Heart right ventricle (tissue), 16 donors: ENCODE data around the gene STK35. TPM values are rescaled to one million over a fixed set of nuclear protein-coding genes. Genes with fewer than 3 reads are reported as not detected.
"Not testable (repeated sequence)": the region's sequence is repeated elsewhere in the genome, so short reads cannot be mapped to it uniquely, and the experiment has no call there.

Experiments used
- ATAC-seq, 8 donors: fragments of 200-7000 bp; cut with Tn5 transposase; one replicate each; pipeline ENCODE4 v1.9.1; 2020; ENCODE audit warnings: mild to moderate bottlenecking in 8 of 8, moderate library complexity in 8 of 8, moderate number of reproducible peaks in 1 of 8
- DNase-seq, 2 donors: peaks; one replicate each; pipeline ENCODE4 v3.0.0-alpha.2; 2020
- H3K27ac ChIP-seq, 10 donors: fragments of 200-600 bp; sonication (generic) in 2 of 10; one replicate each; pipeline versions ENCODE4 v1.5.0 to v1.8.0; 2020 to 2022; ENCODE audit warnings: mild to moderate bottlenecking in 3 of 10
- H3K27me3 ChIP-seq, 7 donors: fragments of 200-600 bp; one replicate each; pipeline ENCODE4 v1.8.0; 2021 to 2022; ENCODE audit warnings: mild to moderate bottlenecking in 2 of 7
- H3K36me3 ChIP-seq, 9 donors: fragments of 200-600 bp; sonication (generic) in 1 of 9; one replicate each; pipeline versions ENCODE4 v1.5.0 to v1.8.0; 2020 to 2022; ENCODE audit warnings: mild to moderate bottlenecking in 2 of 9
- H3K4me1 ChIP-seq, 9 donors: fragments of 200-600 bp; sonication (generic) in 1 of 9; one replicate each; pipeline versions ENCODE4 v1.5.0 to v1.8.0; 2020 to 2022; ENCODE audit warnings: mild to moderate bottlenecking in 4 of 9
- H3K4me3 ChIP-seq, 10 donors: fragments of 200-600 bp; sonication (generic) in 2 of 10; one replicate each; pipeline versions ENCODE4 v1.5.0 to v1.8.0; 2020 to 2022; ENCODE audit warnings: mild to moderate bottlenecking in 7 of 10, moderate library complexity in 2 of 10
- H3K9me3 ChIP-seq, 11 donors: fragments of 200-600 bp in 10 of 11; sonication (generic) in 2 of 11; one replicate each; pipeline versions ENCODE4 v1.5.0 to v1.8.0; 2013 to 2022; ENCODE audit warnings: mild to moderate bottlenecking in 2 of 11, control low read depth in 1 of 11, moderate library complexity in 1 of 11
- CTCF ChIP-seq, 9 donors: fragments of 200-600 bp; sonication (generic) in 2 of 9; IDR thresholded peaks; one replicate each; pipeline versions ENCODE4 v1.5.0 to v1.8.0; 2021 to 2022; ENCODE audit warnings: antibody characterized with exemption in 9 of 9, mild to moderate bottlenecking in 5 of 9, moderate library complexity in 1 of 9
- WGBS, 2 donors: extraction: QIAGEN DNeasy Blood & Tissue Kit; methylation state at CpG; one replicate each; pipeline ENCODE4 v1.1.7; 2013; ENCODE audit warnings: inconsistent platforms in 1 of 2; 5-methylcytosine and 5-hydroxymethylcytosine counted together
- intact Hi-C, 10 donors: fragments of 100-400 bp; cut with DNase I; formaldehyde crosslinking; loops; one replicate each; pipeline versions ENCODE4 v1.11.1 to v1.14.2; 2022
- polyA plus RNA-seq, 2 donors: library from polyadenylated mRNA; stranded (reverse); fragments of 200-250 nt; gene quantifications; one replicate each; pipeline ENCODE4 v1.2.3, GENCODE V29; 2013
- total RNA-seq, 10 donors: library from RNA; stranded (reverse); fragmentation: NEBNext Ultra II Directional in 3 of 10; extraction: Animal tissue kit (Norgen Biotek cat#: 25700) in 3 of 10; gene quantifications; one replicate each; pipeline versions ENCODE4 v1.2.1 to v1.2.4, GENCODE V29; 2021 to 2023
- donor health status: Arrhythmogenic right ventricular cardiomyopathy.
- donor health status: ischemic (EF 13 %, LVEDD 7.1; RV severe dilation, severe dysfunction).
- donor health status: healthy with polysubstance abuse.
- donor health status: DM: no; HTN: yes; CAD: no.
- donor health status: DM: no; HTN: no; CAD: no.
- donor health status: ischemic (EF 25% LVEDD 6.9; RV normal size, moderate dysfunction).
- donor health status: ischemic (EF 25% LVEDD 5.7; RV mildly dilated, moderate dysfunction).
- donor health status: healthy.
- donor health status: DM: yes; HTN: yes; CAD: no.
- donor health status: Ischemic cardiomyopathy.
- donor health status: ischemic (EF 35%, LVEDD 5.7; RV mildly dilated, moderate dysfunction).
- donor health status: nonischemic (EF 11% LVEDD 7.7; RV severe dilation, severe dysfunction).
- donor health status: DM: yes; HTN: yes; CAD: no.
- donor health status: PGD.
- donor health status: ischemic (EF 29% LVEDD 5.4; RV normal size, mild dysfunction).
- donor health status: nonischemic (EF 23%, LVEDD 6.1; RV moderate dilation, normal function).

The STK35 gene
- total and polyA plus RNA-seq, 12 donors = 5.4 to 17.2 (median 12.6) TPM

DNA sequence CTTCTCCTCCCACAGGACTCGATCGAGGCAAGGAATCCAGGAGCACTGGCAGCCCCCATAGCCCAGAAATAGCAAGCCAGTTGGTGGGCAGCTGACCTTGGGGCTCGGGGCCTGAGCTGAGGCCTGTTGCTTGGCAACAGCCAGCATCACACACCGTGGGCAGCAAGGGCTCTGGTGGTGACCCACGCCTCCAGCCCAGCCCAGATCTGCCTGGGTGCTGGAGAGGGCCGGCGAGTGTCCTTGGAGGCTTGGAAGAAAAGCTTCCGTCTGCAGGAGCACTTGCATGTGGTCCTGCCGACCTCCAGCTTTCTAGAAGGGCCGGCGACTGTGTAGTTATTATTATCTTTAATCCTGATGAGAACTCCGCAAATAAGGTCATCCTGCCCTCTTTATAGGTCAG lies 67.3 kb downstream of the STK35 start:
- intact Hi-C loops = loop anchor here in 2 of 10 donors (5.0 to 10.0 kb wide), 2 partner anchors 74 to 82 kb away; no protein-coding TSS in a partner anchor
- peaks cover 0 to 5% (median 0%) of the 10 kb centered on the region in 7 donors for H3K27me3 ChIP-seq
- no peak for TF ChIP-seq CTCF (IDR thresholded peaks at IDR 0.05)
- no peak overlapping the region for H3K27ac ChIP-seq
- H3K9me3 ChIP-seq = no peaks in the 10 kb centered on the region
- peaks cover 0 to 6% (median 0%) of the 10 kb centered on the region in 9 donors for H3K4me1 ChIP-seq
- no peak for ATAC-seq
- whole genome bisulfite sequencing, 2 donors = 71 to 72% methylated on average over 12 of the region's 12 CpGs
- DNase-seq = no peak
- no peak overlapping the region for H3K4me3 ChIP-seq
- H3K36me3 ChIP-seq = no peaks in the 10 kb centered on the region

DNA sequence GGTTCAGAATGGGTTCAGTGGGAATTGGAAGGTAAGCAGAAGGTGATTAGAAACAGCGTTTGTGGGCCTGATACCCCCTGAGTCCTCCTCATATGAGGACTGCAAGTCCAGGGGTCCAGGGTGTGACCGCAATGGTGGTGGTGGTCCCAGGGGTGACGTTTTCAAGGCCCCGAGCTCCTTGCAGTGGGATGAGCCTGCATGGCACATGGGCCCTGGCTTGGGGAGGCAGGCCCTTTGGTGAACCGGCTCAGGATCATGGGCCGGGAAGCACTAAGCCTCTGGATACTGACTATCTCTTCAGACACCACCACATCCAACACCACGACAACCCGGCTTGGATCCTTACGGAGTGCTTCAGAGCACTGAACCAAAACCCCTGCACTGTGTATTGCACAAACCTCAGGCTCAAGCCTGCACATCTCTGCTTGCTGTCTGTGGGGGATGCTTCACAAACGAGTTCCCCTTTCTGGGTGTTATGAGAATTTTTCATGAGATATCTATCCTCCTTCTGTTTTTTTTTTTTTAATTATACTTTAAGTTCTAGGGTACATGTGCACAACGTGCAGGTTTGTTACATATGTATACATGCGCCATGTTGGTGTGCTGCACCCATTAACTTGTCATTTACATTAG lies 67.9 kb downstream of the STK35 start:
- intact Hi-C loops = loop anchor here (2.0 to 10.0 kb wide), 7 partner anchors 75 to 405 kb away; no protein-coding TSS in a partner anchor
- 87% methylated on average over 12 of the region's 12 CpGs for WGBS, 2 donors

DNA sequence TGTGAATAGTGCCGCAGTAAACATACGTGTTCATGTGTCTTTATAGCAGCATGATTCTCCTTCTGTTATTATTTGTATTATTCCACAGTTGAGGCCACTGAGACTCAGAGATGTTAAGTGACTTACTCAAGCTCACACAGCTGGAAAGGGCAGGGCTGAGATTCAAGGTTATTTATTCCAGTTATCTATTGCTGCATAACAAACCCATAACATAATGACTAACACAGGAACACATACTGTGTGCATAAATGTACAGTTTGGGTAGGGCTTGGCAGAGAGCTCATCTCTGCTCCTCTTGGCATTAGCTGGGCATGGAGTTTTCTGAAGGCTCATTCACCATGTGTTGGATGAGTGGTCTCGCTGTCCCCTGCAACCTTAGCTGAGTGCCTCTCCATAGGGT lies 68.8 kb downstream of the STK35 start:
- Histone ChIP-seq H3K4me3 (no peak overlapping the region), H3K36me3 (no peaks in the 10 kb centered on the region), H3K4me1 (peaks cover 0 to 6% (median 0%) of the 10 kb centered on the region in 9 donors), H3K27ac (no peak overlapping the region), H3K27me3 (peaks cover 0 to 6% (median 0%) of the 10 kb centered on the region in 7 donors), H3K9me3 (no peaks in the 10 kb centered on the region)
- intact Hi-C loops = loop anchor here (2.0 to 10.0 kb wide), 5 partner anchors 84 to 406 kb away; no protein-coding TSS in a partner anchor
- DNase-seq = no peak
- WGBS, 2 donors = 93 to 94% methylated on average over 3 of the region's 3 CpGs
- TF ChIP-seq CTCF (IDR thresholded peaks at IDR 0.05) = no peak
- ATAC-seq = no peak

More for the DNA sequence above, 67.9 kb downstream of the STK35 start:
- Histone ChIP-seq H3K4me1 (peaks cover 0 to 6% (median 0%) of the 10 kb centered on the region in 9 donors), H3K4me3 (no peak overlapping the region), H3K27ac (no peak overlapping the region), H3K36me3 (no peaks in the 10 kb centered on the region), H3K9me3 (no peaks in the 10 kb centered on the region), H3K27me3 (peaks cover 0 to 6% (median 0%) of the 10 kb centered on the region in 7 donors)
- ATAC-seq (no peak), DNase-seq (no peak)
- no peak for TF ChIP-seq CTCF (IDR thresholded peaks at IDR 0.05)

DNA sequence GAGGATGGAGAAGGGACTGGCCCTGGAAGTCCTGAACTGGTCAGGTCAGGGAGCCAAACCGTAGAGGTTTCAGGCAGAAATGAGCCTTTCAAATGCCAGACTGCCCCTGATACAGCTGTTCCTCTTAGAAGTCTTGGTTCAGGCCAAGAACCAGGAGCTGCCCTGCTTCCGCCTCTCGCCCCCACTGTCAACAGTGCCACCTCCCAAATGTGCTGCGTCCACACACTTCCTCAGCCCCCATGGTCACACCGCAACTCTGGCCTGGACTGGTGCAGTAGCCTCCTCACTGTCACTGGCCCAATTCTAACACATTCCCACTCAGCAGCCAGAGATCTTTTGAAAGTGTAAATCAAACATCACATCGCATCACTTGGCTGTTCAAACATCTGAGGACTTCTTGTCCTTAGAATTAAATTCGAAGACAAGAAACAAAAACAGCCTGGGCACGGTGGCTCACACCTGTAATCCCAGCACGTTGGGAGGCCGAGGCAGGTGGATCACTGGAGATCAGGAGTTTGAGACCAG lies 69.7 kb downstream of the STK35 start:
- H3K4me1 ChIP-seq = peaks cover 0 to 6% (median 0%) of the 10 kb centered on the region in 9 donors
- H3K27me3 ChIP-seq = peaks cover 0 to 6% (median 0%) of the 10 kb centered on the region in 7 donors
- intact Hi-C loops = loop anchor here (2.0 to 10.0 kb wide), 5 partner anchors 85 to 407 kb away; no protein-coding TSS in a partner anchor
- H3K4me3 ChIP-seq = no peak overlapping the region
- no peak for ATAC-seq
- H3K27ac ChIP-seq = no peak overlapping the region
- H3K36me3 ChIP-seq = no peaks in the 10 kb centered on the region
- TF ChIP-seq CTCF (IDR thresholded peaks at IDR 0.05) = no peak
- no peaks in the 10 kb centered on the region for H3K9me3 ChIP-seq
- WGBS, 2 donors = 80 to 81% methylated on average over 10 of the region's 10 CpGs
- DNase-seq = no peak

DNA sequence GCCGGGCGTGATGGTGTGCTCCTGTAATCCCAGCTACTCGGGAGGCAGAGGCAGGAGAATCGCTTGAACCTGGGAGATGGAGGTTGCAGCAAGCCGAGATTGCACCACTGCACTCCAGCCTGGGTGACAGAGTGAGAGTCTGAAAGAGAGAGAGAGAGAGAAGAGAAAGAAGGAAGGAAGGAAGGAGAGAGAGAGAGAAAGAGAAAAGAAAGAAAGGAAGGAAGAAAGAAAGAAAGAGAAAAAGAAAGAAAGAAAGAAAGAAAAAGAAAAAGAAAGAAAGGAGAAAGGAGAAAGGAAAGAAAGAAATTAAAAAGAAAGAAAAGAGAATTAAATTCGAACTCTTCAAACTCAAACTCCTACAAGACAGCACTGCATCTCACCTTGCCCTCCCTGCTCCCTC lies 70.2 kb downstream of the STK35 start:
- intact Hi-C loops = loop anchor here (1.0 to 10.0 kb wide), 9 partner anchors 85 to 407 kb away; no protein-coding TSS in a partner anchor
- H3K4me1 ChIP-seq, H3K36me3 ChIP-seq, DNase-seq, H3K4me3 ChIP-seq, H3K27me3 ChIP-seq, H3K27ac ChIP-seq, H3K9me3 ChIP-seq, ATAC-seq: not testable (repeated sequence)
- WGBS, 2 donors = 91 to 96% methylated on average over 6 of the region's 6 CpGs
